Measurements from ENCODE around the gene FXYD4. TPM values are rescaled to one million over a fixed set of nuclear protein-coding genes. Genes with fewer than 3 reads are reported as not detected.

FXYD4 gene
- polyA plus RNA-seq, 1 experiment: not detected

GRCh38 chr10:43394868-43395267 lies 23.4 kb downstream of the FXYD4 start:
- ChIA-PET POLR2A (no interaction called here), CTCF (interaction anchor here (0.6 to 0.7 kb wide), 2 partner anchors 40 to 59 kb away, joined by 3 read pairs; no protein-coding TSS in a partner anchor)
- no peak for DNase-seq (ENCODE audit: low read depth)
- H3K4me3 ChIP-seq (ENCODE audit: low read depth, low read length): no peak overlapping the region
- TF ChIP-seq CTCF (IDR thresholded peaks at IDR 0.05; ENCODE audit: insufficient read depth, low read depth, low read length): no peak
- H3K27me3 ChIP-seq (ENCODE audit: control insufficient read depth, insufficient read depth, low read length): no peaks in the 10 kb centered on the region
- peaks cover 18% of the 10 kb centered on the region for H3K36me3 ChIP-seq (ENCODE audit: control insufficient read depth, insufficient read depth, low read length)

- H3K36me3 ChIP-seq (ENCODE audit: control insufficient read depth, insufficient read depth, low read length): peaks cover 14% of the 10 kb centered on the region
- no peak for TF ChIP-seq CTCF (IDR thresholded peaks at IDR 0.05; ENCODE audit: insufficient read depth, low read depth, low read length)
- DNase-seq (ENCODE audit: low read depth): no peak
- ChIA-PET CTCF (interaction anchor here (0.5 to 1.3 kb wide), 4 partner anchors 10 to 244 kb away, joined by 3 to 4 read pairs (median 3); no protein-coding TSS in a partner anchor), POLR2A (no interaction called here)
- H3K27me3 ChIP-seq (ENCODE audit: control insufficient read depth, insufficient read depth, low read length): no peaks in the 10 kb centered on the region
- H3K4me3 ChIP-seq (ENCODE audit: low read depth, low read length): peak overlapping the region; percentile 44
Observed at GRCh38 chr10:43395571-43396060, 24.2 kb downstream of the FXYD4 start.

DNA sequence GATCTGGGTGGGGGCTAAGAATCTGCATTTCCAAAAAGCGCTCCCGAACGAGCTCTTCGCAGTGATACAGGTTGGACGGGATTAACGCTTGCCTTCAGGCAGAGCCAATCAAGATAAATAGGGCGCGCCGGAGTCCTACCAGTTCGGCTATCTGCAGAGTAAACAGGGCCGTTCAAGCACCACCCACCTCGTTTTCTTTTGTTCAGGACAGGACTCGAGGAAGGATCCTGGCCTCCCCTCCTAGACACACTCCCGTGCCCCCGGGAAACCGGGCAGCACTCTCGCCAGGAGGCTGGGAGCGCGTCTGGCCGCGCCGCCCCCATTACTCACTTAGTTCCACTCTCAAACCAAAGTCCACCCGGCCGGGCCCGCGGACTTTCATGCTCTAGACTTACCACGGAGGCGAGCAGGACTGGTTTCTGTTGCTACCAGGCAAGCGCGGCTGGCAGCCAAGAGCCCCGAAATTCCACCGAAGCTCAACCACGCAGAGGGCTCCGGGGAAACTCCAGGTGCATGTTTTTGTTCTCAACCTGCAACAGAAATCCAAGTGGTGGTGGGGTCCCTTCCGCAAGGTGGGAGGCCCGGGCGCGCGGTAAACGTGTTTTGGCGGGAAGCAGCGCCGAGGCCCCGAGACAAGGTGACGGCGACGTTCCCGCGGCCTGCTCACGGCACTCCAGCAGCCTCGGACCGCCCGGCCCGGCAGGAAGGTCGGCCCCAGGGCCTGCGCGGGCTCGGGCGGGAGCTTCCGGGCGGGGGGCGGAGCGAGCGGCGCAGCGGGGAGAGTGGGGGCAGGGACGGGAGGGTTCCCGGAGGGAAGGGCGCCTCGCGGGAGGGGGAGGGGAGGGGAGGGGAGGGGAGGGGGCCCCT lies 24.9 kb downstream of the FXYD4 start:
- Histone ChIP-seq H3K27me3 (ENCODE audit: control insufficient read depth, insufficient read depth, low read length) (no peaks in the 10 kb centered on the region), H3K36me3 (ENCODE audit: control insufficient read depth, insufficient read depth, low read length) (peaks cover 14% of the 10 kb centered on the region), H3K4me3 (ENCODE audit: low read depth, low read length) (peak overlapping the region; percentile 44)
- POLR2A ChIA-PET: no interaction called here
- DNase-seq (ENCODE audit: low read depth): no peak
- no peak for TF ChIP-seq CTCF (IDR thresholded peaks at IDR 0.05; ENCODE audit: insufficient read depth, low read depth, low read length)
- CTCF ChIA-PET: interaction anchor here (0.5 to 1.3 kb wide), 4 partner anchors 9 to 245 kb away, joined by 3 to 4 read pairs (median 3); no protein-coding TSS in a partner anchor

- no peak for DNase-seq (ENCODE audit: low read depth)
- Histone ChIP-seq H3K36me3 (ENCODE audit: control insufficient read depth, insufficient read depth, low read length) (peaks cover 11% of the 10 kb centered on the region), H3K27me3 (ENCODE audit: control insufficient read depth, insufficient read depth, low read length) (no peaks in the 10 kb centered on the region), H3K4me3 (ENCODE audit: low read depth, low read length) (peak overlapping the region; percentile 44)
- no peak for TF ChIP-seq CTCF (IDR thresholded peaks at IDR 0.05; ENCODE audit: insufficient read depth, low read depth, low read length)
- ChIA-PET POLR2A (no interaction called here), CTCF (interaction anchor here (0.8 to 1.3 kb wide), 3 partner anchors 8 to 61 kb away, joined by 3 to 4 read pairs (median 3); no protein-coding TSS in a partner anchor)
Observed at GRCh38 chr10:43396928-43397624, 25.6 kb downstream of the FXYD4 start.

- POLR2A ChIA-PET: no interaction called here
- Histone ChIP-seq H3K36me3 (ENCODE audit: control insufficient read depth, insufficient read depth, low read length) (peaks cover 3% of the 10 kb centered on the region), H3K4me3 (ENCODE audit: low read depth, low read length) (no peak overlapping the region), H3K27me3 (ENCODE audit: control insufficient read depth, insufficient read depth, low read length) (no peaks in the 10 kb centered on the region)
- TF ChIP-seq CTCF (IDR thresholded peaks at IDR 0.05; ENCODE audit: insufficient read depth, low read depth, low read length): no peak
- no peak for DNase-seq (ENCODE audit: low read depth)
- CTCF ChIA-PET: no interaction called here
Observed at GRCh38 chr10:43398939-43399319, 27.5 kb downstream of the FXYD4 start.
